BJ (cell line): ENCODE results near the gene HMGB1. TPM values are rescaled to one million over a fixed set of nuclear protein-coding genes. Genes with fewer than 3 reads are reported as not detected.

ENCODE experiments used
- CTCF ChIA-PET: fragments of 350-600 bp; formaldehyde crosslinking; extraction: SDS; loops from one replicate; lab custom pipeline; 2021; ENCODE audit warnings: antibody characterized with exemption, inconsistent platforms; lab: Yijun Ruan, JAX
- POLR2A ChIA-PET: fragments of 300-600 bp; sonication (Branson Sonifier 250); formaldehyde crosslinking; extraction: SDS; loops from one replicate; lab custom pipeline; 2021; ENCODE audit warnings: antibody characterized with exemption; lab: Charles Lee
- DNase-seq: peaks from one replicate; pipeline ENCODE4 v3.0.0-alpha.2; 2011; ENCODE audit warnings: low read depth
- H3K27me3 ChIP-seq: 2 replicates; pipeline ENCODE4 v1.6.0; 2011; ENCODE audit warnings: low read length; ENCODE audit not compliant: control insufficient read depth, insufficient read depth
- H3K36me3 ChIP-seq: 2 replicates; pipeline ENCODE4 v1.5.1; 2011; ENCODE audit warnings: low read length; ENCODE audit not compliant: control insufficient read depth, insufficient read depth
- H3K4me3 ChIP-seq: 2 replicates; pipeline ENCODE4 v1.5.1; 2011; ENCODE audit warnings: low read depth, mild to moderate bottlenecking, control low read depth, low read length
- polyA plus RNA-seq: library from polyadenylated mRNA; depleted of rRNA; stranded (reverse); fragments of >200 nt; gene quantifications from 2 replicates; pipeline ENCODE4 v1.2.3, GENCODE V29; 2011
- TF ChIP-seq, protein P1 (sequence below): IDR thresholded peaks from 2 replicates; pipeline ENCODE4 v1.5.1; 2011; ENCODE audit warnings: low read depth, mild to moderate bottlenecking, control low read depth, inconsistent platforms, low read length, moderate library complexity; ENCODE audit not compliant: insufficient read depth

Gene HMGB1
- polyA plus RNA-seq, 1 experiment: 93.4 TPM

DNA sequence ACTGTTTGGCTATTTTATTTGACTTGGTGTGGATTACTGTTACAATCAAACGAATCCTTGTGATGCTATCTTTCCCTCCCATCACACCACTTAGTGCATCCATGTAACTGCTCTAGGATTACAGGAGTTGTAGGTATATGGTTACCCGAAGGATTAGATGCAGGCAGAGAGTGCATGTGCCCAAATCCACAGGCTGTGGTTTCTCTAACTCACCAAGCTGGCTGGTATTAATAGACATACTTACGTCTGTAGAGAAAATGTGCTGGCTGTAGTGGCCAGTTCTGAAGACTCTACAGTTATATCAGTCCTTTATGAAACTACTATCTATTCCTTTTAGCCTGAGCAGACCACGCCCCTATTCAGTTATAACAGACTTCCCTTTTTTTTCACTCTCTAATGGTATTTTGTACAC is 1.1 kb upstream of the HMGB1 start:
- no peak overlapping the region for H3K4me3 ChIP-seq
- H3K27me3 ChIP-seq: no peaks in the 10 kb centered on the region
- CTCF ChIA-PET: no interaction called here
- H3K36me3 ChIP-seq: no peaks in the 10 kb centered on the region
- POLR2A ChIA-PET: no interaction called here
- TF ChIP-seq, protein P1, sequence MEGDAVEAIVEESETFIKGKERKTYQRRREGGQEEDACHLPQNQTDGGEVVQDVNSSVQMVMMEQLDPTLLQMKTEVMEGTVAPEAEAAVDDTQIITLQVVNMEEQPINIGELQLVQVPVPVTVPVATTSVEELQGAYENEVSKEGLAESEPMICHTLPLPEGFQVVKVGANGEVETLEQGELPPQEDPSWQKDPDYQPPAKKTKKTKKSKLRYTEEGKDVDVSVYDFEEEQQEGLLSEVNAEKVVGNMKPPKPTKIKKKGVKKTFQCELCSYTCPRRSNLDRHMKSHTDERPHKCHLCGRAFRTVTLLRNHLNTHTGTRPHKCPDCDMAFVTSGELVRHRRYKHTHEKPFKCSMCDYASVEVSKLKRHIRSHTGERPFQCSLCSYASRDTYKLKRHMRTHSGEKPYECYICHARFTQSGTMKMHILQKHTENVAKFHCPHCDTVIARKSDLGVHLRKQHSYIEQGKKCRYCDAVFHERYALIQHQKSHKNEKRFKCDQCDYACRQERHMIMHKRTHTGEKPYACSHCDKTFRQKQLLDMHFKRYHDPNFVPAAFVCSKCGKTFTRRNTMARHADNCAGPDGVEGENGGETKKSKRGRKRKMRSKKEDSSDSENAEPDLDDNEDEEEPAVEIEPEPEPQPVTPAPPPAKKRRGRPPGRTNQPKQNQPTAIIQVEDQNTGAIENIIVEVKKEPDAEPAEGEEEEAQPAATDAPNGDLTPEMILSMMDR: no peak
- no peak for DNase-seq

DNA sequence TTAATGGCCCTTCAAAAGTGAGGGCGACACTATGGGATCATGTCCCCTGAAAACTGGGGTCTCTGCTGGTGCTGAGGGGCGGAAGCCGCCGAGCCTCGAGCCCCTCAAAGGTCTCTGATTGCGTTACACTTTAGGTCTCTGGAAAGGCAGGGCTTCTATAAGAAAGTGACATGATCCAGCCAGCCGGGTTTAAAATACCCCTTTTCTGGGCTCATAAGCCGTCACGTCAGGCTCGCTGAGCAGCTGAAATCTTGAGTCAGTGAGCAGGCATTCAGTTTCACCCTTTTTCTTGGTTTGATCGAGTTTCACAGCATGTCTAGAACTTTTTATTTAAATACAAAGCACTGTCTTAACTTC is 600 bp upstream of the HMGB1 start:
- H3K36me3 ChIP-seq: no peaks in the 10 kb centered on the region
- H3K4me3 ChIP-seq: peak overlapping the region; percentile 22; the same call in 1 of the 2 replicates
- no peak for DNase-seq
- CTCF ChIA-PET: interaction anchor here (0.6 kb wide), 1 partner anchor 201 kb away, joined by 4 read pairs; no protein-coding TSS in a partner anchor
- no peaks in the 10 kb centered on the region for H3K27me3 ChIP-seq
- TF ChIP-seq, protein P1: no peak
- POLR2A ChIA-PET: no interaction called here

DNA sequence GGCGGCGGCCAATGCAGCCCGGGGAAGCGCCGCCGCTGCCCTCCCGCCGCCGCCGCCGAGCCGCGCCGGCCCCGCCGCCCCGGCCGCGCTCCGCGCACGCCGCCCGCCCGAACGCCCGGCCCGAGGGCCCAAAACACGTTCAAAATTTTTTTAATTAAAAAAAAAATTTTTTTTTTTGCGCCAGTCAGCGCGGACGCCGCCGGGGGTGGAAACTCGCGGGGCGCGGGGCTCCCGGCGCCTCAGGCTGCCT is 468 bp downstream of the HMGB1 start:
- no peak for DNase-seq
- Histone ChIP-seq H3K4me3 (peak overlapping the region; percentile 60), H3K27me3 (no peaks in the 10 kb centered on the region), H3K36me3 (no peaks in the 10 kb centered on the region)
- ChIA-PET CTCF (interaction anchor here (0.9 to 1.0 kb wide), 2 partner anchors 67 to 112 kb away, joined by 3 to 4 read pairs; no protein-coding TSS in a partner anchor), POLR2A (interaction anchor here (0.6 kb wide), 1 partner anchor 133 kb away, joined by 4 read pairs; no protein-coding TSS in a partner anchor)
- TF ChIP-seq, protein P1: no peak

DNA sequence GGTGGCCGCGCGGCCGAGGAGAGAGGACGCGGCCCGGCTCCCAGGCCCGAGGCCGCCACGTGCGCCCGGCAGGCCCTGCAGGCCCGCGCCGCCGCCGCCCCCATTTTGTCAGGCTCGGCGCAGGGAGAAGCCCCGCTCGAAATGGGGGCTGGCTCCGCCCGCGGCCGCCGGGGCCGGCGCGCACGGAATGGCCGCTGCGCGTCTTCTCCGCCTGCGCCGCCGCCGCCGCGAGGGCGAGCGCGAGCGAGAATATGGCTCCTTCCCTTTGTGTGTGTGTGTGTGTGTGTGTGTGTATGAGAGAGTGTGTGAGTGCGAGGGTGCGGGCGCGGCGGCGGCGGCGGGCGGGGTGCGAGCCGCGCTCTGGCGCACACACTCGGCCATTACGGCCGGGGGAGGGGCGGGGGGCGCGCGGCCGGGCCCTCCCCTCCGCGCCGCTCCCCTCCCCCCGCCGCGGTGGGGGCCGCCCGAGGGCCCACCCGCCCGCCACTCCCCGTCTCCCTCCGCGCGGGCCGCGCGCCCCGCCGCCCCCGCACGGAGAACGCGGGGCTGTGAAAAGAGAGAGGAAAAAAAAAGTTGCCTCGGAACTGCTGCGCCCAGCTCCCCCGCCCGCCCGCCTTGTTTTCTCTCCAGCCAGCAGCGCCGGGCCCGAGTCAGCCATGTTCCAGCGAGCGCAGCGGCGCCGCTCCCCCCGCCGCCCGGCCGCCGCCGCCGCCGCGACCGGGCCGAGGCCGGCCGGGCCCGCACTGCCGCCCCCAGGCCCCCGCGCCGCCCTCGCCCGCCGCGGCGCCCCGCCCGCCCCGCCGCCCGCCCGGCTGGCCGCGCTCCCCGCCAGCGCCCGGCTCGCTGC is 1.0 kb downstream of the HMGB1 start:
- Histone ChIP-seq H3K4me3 (peak overlapping the region; percentile 60), H3K36me3 (no peaks in the 10 kb centered on the region), H3K27me3 (no peaks in the 10 kb centered on the region)
- POLR2A ChIA-PET: no interaction called here
- DNase-seq: no peak
- TF ChIP-seq, protein P1: no peak
- CTCF ChIA-PET: interaction anchor here (0.6 to 1.0 kb wide), 3 partner anchors 113 to 330 kb away, joined by 3 read pairs; no protein-coding TSS in a partner anchor

DNA sequence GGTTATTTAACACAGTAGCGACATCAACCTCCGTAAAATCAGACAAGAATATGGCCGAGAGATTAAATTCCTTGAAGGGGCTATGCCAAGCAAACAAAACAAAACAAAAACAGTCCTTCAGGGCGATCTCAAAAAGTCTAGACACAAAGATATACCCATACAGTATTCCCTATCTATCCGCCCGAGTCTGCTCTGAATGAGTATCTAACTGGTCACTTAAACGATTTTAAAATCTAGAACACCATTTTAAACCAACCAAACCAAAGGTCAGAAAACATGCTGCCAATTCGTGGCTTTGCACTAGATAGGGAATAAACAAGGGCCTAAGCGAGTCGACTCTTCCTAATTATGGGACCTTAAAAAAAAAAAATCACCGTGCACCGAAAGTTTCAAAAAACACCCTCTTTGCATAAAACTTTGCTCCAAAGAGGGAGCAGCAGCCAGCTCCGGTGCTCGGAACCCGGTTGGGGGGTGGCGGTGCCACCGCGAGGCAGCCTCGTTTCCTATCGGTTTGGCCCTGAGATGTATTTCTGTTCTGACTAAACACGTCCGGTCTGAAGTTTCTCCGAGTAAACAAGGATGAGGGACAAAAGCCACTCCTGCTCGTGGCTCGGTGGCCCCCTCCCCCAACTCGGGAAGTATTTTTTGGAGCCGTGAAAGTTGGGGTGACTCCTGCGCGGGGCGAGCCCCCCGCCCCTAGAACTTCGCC is 1.8 kb downstream of the HMGB1 start:
- Histone ChIP-seq H3K4me3 (peak overlapping the region; percentile 60), H3K36me3 (no peaks in the 10 kb centered on the region), H3K27me3 (no peaks in the 10 kb centered on the region)
- CTCF ChIA-PET: interaction anchor here (0.6 kb wide), 2 partner anchors 239 to 331 kb away, joined by 3 read pairs; no protein-coding TSS in a partner anchor
- DNase-seq: no peak
- TF ChIP-seq, protein P1: no peak; the same call in 1 of the 2 replicates
- POLR2A ChIA-PET: no interaction called here
